Kidney epithelial cell (primary cell): ENCODE data around the gene CDH22. TPM values are rescaled to one million over a fixed set of nuclear protein-coding genes. Genes with fewer than 3 reads are reported as not detected.

Experiments used
- DNase-seq: peaks from one replicate; pipeline ENCODE4 v3.0.0-alpha.2; 2010; ENCODE audit warnings: low read depth
- H3K27me3 ChIP-seq: 2 replicates; pipeline ENCODE4 v1.6.0; 2011; ENCODE audit warnings: low read length; ENCODE audit not compliant: control insufficient read depth, insufficient read depth
- H3K36me3 ChIP-seq: 2 replicates; pipeline ENCODE4 v1.5.1; 2011; ENCODE audit warnings: low read length; ENCODE audit not compliant: control insufficient read depth, insufficient read depth
- H3K4me3 ChIP-seq: 2 replicates; pipeline ENCODE4 v1.5.1; 2011; ENCODE audit warnings: low read depth, mild to moderate bottlenecking, control low read depth, low read length
- total RNA-seq: library from RNA; depleted of rRNA; stranded (reverse); fragments of >200 nt; gene quantifications from 2 replicates; pipeline ENCODE4 v1.2.3, GENCODE V29; 2015
- TF ChIP-seq, protein P1 (sequence below): IDR thresholded peaks from 2 replicates; pipeline ENCODE4 v1.5.1; 2011; ENCODE audit warnings: mild to moderate bottlenecking, moderate library complexity, low read length, control low read depth, inconsistent platforms; ENCODE audit not compliant: insufficient read depth, poor library complexity, severe bottlenecking

CDH22 gene
- total RNA-seq, 1 donor from 2014 or later = not detected

DNA sequence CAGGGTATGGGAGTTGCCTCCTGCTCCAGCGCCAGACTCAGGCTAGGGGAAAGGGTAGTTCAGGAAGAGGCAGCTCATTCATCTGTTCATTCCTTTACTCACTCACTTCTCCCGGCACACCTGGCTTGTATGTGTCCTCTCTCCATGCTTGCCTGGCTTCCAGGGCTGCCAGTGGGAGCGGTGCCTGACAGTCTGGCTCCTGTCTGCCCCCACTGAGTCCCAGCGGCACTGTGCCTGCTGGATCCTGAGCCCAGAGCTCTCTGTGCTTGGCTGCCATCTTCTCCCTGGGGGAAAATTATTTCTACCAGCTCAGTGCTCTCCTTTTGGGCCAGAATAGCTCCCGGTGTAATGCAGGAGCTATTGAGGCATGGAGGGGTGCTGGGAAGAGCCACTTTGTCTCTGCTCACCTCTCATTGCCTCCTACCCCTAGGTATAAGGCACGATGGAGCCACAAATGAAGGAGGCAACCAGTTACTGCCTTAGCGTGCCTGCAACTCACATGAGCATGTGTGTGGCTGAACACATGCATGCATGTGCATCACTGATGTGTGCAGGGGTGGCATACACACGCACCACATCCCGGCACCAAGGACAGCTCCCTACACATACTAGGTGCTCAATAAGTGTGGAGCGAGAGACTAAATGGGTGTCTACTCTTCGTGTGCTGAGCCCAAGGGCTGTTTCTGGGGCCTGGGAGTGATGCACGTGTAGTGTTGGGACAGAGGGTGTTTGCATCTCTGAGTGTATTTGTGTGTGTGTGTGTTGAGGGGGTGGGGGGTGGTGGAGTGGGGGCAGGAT lies 46.6 kb downstream of the CDH22 start:
- no peaks in the 10 kb centered on the region for H3K36me3 ChIP-seq
- TF ChIP-seq, protein P1, sequence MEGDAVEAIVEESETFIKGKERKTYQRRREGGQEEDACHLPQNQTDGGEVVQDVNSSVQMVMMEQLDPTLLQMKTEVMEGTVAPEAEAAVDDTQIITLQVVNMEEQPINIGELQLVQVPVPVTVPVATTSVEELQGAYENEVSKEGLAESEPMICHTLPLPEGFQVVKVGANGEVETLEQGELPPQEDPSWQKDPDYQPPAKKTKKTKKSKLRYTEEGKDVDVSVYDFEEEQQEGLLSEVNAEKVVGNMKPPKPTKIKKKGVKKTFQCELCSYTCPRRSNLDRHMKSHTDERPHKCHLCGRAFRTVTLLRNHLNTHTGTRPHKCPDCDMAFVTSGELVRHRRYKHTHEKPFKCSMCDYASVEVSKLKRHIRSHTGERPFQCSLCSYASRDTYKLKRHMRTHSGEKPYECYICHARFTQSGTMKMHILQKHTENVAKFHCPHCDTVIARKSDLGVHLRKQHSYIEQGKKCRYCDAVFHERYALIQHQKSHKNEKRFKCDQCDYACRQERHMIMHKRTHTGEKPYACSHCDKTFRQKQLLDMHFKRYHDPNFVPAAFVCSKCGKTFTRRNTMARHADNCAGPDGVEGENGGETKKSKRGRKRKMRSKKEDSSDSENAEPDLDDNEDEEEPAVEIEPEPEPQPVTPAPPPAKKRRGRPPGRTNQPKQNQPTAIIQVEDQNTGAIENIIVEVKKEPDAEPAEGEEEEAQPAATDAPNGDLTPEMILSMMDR = no peak
- peaks cover 13% of the 10 kb centered on the region for H3K27me3 ChIP-seq
- DNase-seq = no peak
- H3K4me3 ChIP-seq = no peak overlapping the region

DNA sequence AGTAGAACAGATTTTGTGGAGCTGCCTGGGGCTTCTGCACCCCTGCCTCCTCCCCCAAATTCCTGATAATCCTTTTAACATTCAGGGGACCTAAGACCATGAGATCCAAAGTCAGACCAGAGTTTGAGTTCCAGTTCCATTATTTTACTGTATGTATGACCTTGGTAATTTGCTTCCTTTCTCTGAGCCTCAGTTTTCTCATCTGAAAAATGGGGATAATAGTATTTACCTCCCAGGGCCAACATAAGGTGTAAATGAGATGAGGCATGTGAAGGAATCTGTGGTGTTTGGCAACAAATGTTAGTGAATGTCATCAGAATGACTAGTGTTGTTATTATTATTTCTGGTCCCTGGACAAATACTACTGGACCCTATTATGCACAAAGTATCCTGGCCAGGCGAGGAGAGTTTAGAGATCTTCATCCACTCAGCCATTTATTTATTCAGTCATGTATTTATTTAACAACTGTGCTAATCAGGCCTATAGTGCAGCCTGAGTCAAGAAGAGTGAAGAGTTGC lies 47.3 kb downstream of the CDH22 start:
- TF ChIP-seq, protein P1 = no peak
- no peaks in the 10 kb centered on the region for H3K36me3 ChIP-seq
- H3K4me3 ChIP-seq = no peak overlapping the region
- H3K27me3 ChIP-seq = peaks cover 13% of the 10 kb centered on the region
- DNase-seq = no peak

DNA sequence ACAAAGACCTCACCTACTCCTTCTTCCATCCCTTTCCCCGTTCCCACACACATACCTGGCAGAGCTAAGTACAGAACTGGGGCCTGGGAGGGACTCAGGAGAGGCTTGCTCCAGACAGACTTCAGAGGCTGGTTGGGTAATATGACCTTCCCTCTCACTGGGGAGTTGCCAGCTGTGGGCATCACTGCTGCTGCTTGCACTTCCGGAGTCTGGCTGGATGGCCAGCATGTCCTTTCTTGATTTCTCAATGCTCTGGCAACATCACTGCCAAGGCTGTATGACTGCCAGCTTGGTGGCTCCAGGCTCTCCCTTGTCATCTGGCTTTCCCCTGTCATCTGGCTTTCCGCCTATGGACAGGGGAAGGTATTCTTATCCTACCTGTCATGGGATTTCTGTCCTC lies 47.8 kb downstream of the CDH22 start:
- Histone ChIP-seq H3K36me3 (no peaks in the 10 kb centered on the region), H3K4me3 (no peak overlapping the region), H3K27me3 (peaks cover 13% of the 10 kb centered on the region)
- no peak for DNase-seq
- TF ChIP-seq, protein P1 = no peak

DNA sequence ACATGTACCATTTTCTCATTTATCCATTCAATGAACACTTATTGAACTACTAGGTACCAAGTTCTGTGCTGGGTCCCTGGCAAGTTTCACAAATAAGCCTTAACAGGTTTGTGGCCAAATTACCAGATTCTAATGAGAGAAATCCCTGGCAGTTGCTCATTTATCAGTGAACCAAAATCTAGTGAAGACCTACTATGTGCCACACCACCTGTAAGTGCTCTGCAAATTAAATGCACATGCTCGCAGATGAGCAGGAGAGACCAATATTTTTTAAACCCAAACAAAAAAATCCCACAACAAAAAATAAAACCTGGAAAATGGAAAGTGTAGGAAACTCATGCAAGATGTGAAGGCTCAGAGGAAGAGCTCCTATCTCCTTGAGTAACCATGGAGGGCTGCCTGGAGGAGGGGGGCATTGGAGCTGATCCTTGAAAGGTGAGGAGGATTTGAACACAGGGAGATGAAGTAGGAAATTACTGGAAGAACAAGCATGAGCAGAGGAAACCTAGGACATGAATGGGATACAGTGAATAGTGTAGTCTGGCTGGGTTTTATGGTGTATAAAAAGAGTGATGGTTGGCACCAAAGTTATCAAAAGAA lies 48.9 kb downstream of the CDH22 start:
- Histone ChIP-seq H3K4me3 (no peak overlapping the region), H3K36me3 (no peaks in the 10 kb centered on the region), H3K27me3 (peaks cover 8% of the 10 kb centered on the region)
- TF ChIP-seq, protein P1 = no peak
- DNase-seq = no peak

DNA sequence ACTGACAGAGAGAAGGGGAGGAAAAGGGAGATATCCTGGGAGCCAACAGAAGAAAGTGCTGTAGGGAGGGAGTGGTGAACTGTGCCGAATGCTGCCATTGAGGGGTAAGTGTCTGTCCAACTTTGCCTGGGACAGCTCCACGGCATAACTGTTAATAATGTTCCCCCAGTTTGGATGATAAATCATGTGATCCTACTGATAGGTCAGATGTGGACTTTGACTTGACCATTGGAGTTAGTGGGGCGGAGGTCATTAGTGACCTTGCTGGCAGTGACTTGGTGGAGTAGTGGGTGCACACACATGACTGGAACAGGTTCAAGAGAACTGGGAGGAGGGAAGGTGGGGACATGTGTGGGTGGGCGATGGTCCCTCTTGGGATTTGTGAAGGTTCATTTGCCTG lies 50.4 kb downstream of the CDH22 start:
- H3K27me3 ChIP-seq = peaks cover 17% of the 10 kb centered on the region
- H3K4me3 ChIP-seq = no peak overlapping the region
- H3K36me3 ChIP-seq = no peaks in the 10 kb centered on the region
- DNase-seq = no peak
- TF ChIP-seq, protein P1 = no peak
